ENCODE measurements around the gene GALNT17.

GALNT17 gene

GRCh38 chr7:71345117-71345884 lies 213.4 kb downstream of the GALNT17 start:
- no peak for DNase-seq

- DNase-seq: no peak
These were observed 217.1 kb downstream of the GALNT17 start for GRCh38 chr7:71348821-71349681.

GRCh38 chr7:71349682-71350481 lies 217.9 kb downstream of the GALNT17 start:
- DNase-seq: no peak

GRCh38 chr7:71350680-71351079 lies 218.7 kb downstream of the GALNT17 start:
- no peak for DNase-seq

GRCh38 chr7:71354716-71355115 lies 222.8 kb downstream of the GALNT17 start:
- DNase-seq: no peak

DNA sequence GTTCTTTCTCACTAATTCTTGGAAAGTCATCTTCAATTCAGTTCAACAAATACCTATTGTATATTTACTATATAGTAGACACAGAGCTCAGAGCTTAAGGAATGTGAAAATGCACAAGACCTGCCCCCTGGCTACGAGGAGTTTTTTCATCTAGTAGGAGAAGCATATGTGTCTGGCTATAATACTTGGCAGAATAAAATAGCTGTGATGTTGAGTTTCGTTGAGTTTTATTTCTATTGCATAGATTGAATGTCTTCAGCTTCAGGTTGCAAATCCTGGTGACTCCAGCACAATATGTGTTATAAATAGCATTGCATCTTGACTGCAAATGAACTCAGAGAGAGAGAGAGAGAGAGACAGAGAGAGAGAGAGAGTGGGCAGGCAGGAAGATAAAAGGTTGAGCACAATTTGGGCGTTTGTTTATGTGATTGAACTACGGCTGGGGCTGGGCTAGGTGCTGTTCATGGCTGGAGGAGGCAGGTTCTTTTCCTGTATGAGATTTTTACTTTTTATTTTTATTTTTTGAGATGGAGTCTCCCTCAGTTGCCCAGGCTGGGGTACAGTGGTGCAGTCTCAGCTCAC lies 229.6 kb downstream of the GALNT17 start:
- DNase-seq: no peak

GRCh38 chr7:71362240-71362639 lies 230.3 kb downstream of the GALNT17 start:
- DNase-seq: no peak

GRCh38 chr7:71363223-71363622 lies 231.3 kb downstream of the GALNT17 start:
- no peak for DNase-seq

DNA sequence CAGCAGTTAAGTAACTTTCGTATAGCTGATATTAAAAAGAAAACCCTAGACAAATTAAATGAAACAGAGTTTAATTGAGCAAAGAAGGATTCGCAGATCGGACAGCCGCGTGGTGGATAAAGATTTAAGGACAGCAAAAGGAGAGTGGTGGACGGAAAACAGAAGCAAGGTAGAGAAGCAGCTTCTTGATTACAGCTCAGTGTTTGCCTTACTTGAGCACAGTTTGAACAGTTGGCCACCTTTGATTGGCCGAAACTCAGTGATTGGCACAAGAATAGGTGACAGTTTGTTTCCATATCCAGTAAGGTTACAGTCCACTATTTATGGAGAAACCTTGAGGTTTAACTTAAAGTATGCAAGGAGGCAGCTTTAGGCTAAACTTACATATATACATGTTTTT lies 231.7 kb downstream of the GALNT17 start:
- DNase-seq: no peak

DNA sequence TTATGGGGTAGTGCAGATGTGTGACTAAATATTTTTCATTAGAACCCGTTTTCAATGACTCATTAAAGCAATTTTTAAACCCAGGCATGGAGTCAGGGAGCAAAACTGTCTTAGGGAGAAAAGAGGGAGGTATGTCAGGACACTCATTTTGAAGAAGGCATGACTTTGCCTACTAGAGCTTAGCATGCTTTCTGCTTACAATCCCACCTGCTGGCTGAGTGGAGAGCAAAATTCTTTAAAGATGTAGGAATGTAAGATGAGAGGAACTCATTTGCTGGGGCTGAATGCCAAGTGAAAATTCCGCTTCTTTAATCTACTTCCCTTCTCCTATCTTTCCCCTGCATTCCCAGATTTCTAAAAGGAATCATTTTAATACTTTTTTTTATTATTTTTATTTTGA lies 232.6 kb downstream of the GALNT17 start:
- no peak for DNase-seq

- DNase-seq: no peak
These were observed 241.0 kb downstream of the GALNT17 start for GRCh38 chr7:71372991-71373390.

- no peak for DNase-seq
These were observed 245.1 kb downstream of the GALNT17 start for GRCh38 chr7:71377062-71377461.

DNA sequence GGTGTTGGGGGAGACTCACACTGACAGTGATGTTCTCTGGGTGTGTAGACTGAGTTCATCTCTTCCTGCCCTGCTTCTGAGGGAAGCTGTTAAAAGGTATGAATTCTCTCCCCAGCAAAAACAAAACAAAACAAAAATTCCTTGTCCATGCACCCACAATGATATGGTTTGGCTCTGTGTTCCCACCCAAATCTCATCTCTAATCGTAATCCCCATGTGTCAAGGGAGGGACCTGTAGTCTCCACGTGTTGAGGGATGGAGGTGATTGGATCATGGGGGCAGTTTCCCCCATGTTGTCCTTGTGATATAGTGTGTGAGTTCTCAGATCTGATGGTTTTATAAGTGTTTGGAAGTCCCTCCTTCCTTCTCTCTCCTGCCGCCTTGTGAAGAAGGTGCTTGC lies 245.5 kb downstream of the GALNT17 start:
- DNase-seq: no peak

- DNase-seq: no peak
These were observed 252.2 kb downstream of the GALNT17 start for GRCh38 chr7:71384094-71384493.

- DNase-seq: no peak
These were observed 253.4 kb downstream of the GALNT17 start for GRCh38 chr7:71385330-71385729.

DNA sequence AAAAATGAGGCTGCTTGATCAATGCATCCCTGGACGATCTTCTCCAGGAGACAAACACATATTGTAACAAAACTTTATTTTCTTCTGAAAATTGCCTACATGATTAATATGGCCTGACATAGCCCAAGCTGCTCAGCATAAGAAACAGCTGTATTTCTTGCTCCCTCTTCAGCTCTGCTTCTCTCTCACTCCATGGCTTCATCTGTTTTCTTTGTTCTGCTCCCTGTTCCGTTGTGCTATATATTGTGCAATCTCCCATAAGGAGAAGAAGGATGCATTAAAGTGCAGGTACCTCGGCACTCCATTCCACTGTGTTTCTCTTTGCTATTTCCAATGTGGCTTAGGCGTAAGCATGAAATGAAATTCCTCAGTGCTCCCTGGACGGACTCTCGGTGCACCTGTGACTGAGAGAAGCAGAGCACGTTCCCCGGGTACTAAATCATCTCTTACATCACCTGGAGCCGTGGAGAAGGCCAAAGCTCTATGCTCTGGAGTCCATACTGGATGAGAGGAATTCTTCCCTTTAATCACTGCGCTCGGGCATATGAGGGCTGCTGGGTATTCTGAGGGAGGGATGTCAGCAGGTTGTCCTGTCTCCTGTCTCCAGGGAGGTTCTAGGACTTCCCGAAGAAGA lies 254.3 kb downstream of the GALNT17 start:
- no peak for DNase-seq

DNA sequence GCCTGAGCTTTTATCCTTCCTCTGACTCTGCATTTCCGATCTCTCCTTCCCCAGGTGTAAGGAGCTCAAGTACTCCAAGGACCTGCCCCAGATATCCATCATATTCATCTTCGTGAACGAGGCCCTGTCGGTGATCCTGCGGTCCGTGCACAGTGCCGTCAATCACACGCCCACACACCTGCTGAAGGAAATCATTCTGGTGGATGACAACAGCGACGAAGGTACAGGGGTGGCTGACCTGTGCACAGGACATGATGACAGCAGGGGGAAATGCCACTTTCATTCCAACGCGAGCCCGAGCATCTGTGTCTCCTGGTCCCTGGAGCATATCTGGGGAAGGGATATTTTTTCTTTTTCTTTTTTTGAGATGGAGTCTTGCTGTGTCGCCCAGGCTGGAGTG lies 256.2 kb downstream of the GALNT17 start:
- DNase-seq: no peak

DNA sequence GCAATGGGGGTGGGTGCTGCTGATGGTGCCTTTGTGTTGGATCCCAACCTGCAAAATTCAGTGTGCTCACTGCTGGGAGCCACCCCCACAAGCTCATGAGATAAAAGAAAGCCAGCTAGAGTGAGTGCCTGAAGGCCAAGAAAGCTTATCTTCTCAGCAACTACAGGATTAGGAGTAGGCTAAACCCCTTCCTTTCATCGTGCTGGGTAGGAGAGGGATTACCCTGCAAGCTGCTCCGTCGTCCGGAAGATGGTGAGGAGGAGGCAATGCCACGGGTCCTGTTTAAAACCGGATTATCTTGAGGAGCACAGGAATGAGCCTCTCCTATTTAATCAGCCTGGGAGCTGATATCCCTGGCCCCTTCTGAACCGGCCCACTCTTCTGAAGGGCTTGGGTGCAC lies 258.0 kb downstream of the GALNT17 start:
- no peak for DNase-seq

GRCh38 chr7:71393661-71394060 lies 261.7 kb downstream of the GALNT17 start:
- DNase-seq: no peak

GRCh38 chr7:71402684-71403083 lies 270.7 kb downstream of the GALNT17 start:
- DNase-seq: no peak

- DNase-seq: no peak
These were observed 271.4 kb downstream of the GALNT17 start for GRCh38 chr7:71403202-71403946.

Data from NCI-H226 (cell line).